H9 (cell line): ENCODE measurements around the gene GYG2. TPM values are rescaled to one million over a fixed set of nuclear protein-coding genes. Genes with fewer than 3 reads are reported as not detected.

Experiments
- DNase-seq: peaks from one replicate; pipeline ENCODE4 v3.0.0-alpha.2; 2017
- H2AFZ ChIP-seq: one replicate; pipeline ENCODE4 v1.6.1; 2013; ENCODE audit warnings: mild to moderate bottlenecking, low read length, control low read depth, moderate library complexity
- H2AK5ac ChIP-seq: 2 replicates; pipeline ENCODE4 v1.6.1; 2013; ENCODE audit warnings: low read length, control low read depth, mixed read lengths; ENCODE audit not compliant: insufficient read length
- H2BK120ac ChIP-seq: one replicate; pipeline ENCODE4 v1.6.1; 2013; ENCODE audit warnings: low read depth, mild to moderate bottlenecking, low read length, control low read depth, inconsistent platforms; ENCODE audit not compliant: poor library complexity, severe bottlenecking
- H2BK12ac ChIP-seq: 2 replicates; pipeline ENCODE4 v1.6.1; 2013; ENCODE audit warnings: low read length, control low read depth, mixed read lengths, low read depth; ENCODE audit not compliant: insufficient read length
- H2BK15ac ChIP-seq: 2 replicates; pipeline ENCODE4 v1.6.1; 2013; ENCODE audit warnings: low read depth, low read length, control low read depth
- H2BK20ac ChIP-seq: one replicate; pipeline ENCODE4 v1.6.1; 2013; ENCODE audit warnings: low read depth, mild to moderate bottlenecking, low read length, control low read depth, inconsistent platforms; ENCODE audit not compliant: poor library complexity, severe bottlenecking
- H2BK5ac ChIP-seq: 2 replicates; pipeline ENCODE4 v1.6.1; 2013; ENCODE audit warnings: low read length, control low read depth, mixed read lengths; ENCODE audit not compliant: insufficient read length
- H3K14ac ChIP-seq: 2 replicates; pipeline ENCODE4 v1.6.1; 2013; ENCODE audit warnings: low read length, control low read depth; ENCODE audit not compliant: insufficient read depth
- H3K18ac ChIP-seq: 2 replicates; pipeline ENCODE4 v1.6.1; 2013; ENCODE audit warnings: low read depth, mild to moderate bottlenecking, mixed read lengths, low read length, control low read depth; ENCODE audit not compliant: insufficient read length
- H3K23ac ChIP-seq: 2 replicates; pipeline ENCODE4 v1.6.1; 2013; ENCODE audit warnings: low read length, control low read depth, mixed read lengths, low read depth; ENCODE audit not compliant: insufficient read length
- H3K23me2 ChIP-seq: 2 replicates; pipeline ENCODE4 v1.6.1; 2013; ENCODE audit warnings: low read depth, mild to moderate bottlenecking, mixed read lengths, low read length, control low read depth; ENCODE audit not compliant: insufficient read length, poor library complexity, severe bottlenecking
- H3K27ac ChIP-seq: 2 replicates; pipeline ENCODE4 v1.5.1; 2013; ENCODE audit warnings: low read length, control low read depth, mixed read lengths, low read depth; ENCODE audit not compliant: insufficient read length
- H3K27me3 ChIP-seq: 2 replicates; pipeline ENCODE4 v1.6.1; 2013; ENCODE audit warnings: low read length, control low read depth, inconsistent platforms; ENCODE audit not compliant: insufficient read depth
- H3K4ac ChIP-seq: 2 replicates; pipeline ENCODE4 v1.6.1; 2013; ENCODE audit warnings: low read depth, mild to moderate bottlenecking, control low read depth, inconsistent platforms, low read length, moderate library complexity
- H3K4me1 ChIP-seq: 2 replicates; pipeline ENCODE4 v1.6.1; 2013; ENCODE audit warnings: low read length, control low read depth, inconsistent platforms; ENCODE audit not compliant: insufficient read depth
- H3K4me2 ChIP-seq: 2 replicates; pipeline ENCODE4 v1.6.1; 2013; ENCODE audit warnings: low read length, control low read depth, mixed read lengths; ENCODE audit not compliant: insufficient read length, insufficient read depth
- H3K56ac ChIP-seq: 2 replicates; pipeline ENCODE4 v1.6.1; 2013; ENCODE audit warnings: low read depth, mild to moderate bottlenecking, mixed read lengths, low read length, control low read depth; ENCODE audit not compliant: insufficient read length
- H3K79me1 ChIP-seq: 2 replicates; pipeline ENCODE4 v1.6.1; 2013; ENCODE audit warnings: low read depth, mild to moderate bottlenecking, moderate library complexity, low read length, control low read depth, inconsistent platforms; ENCODE audit not compliant: insufficient read depth, poor library complexity, severe bottlenecking
- H3K79me2 ChIP-seq: 2 replicates; pipeline ENCODE4 v1.6.1; 2013; ENCODE audit warnings: low read length, control low read depth, inconsistent platforms; ENCODE audit not compliant: insufficient read depth
- H3K9ac ChIP-seq: 2 replicates; pipeline ENCODE4 v1.6.1; 2013; ENCODE audit warnings: low read length, control low read depth, mixed read lengths; ENCODE audit not compliant: insufficient read length; ENCODE audit errors: extremely low read depth
- H3K9me3 ChIP-seq: one replicate; pipeline ENCODE4 v1.6.1; 2013; ENCODE audit warnings: low read depth, low read length, inconsistent platforms; ENCODE audit not compliant: control insufficient read depth
- H3T11ph ChIP-seq: one replicate; pipeline ENCODE4 v1.6.1; 2013; ENCODE audit warnings: mild to moderate bottlenecking, low read length, control low read depth, inconsistent platforms
- H4K20me1 ChIP-seq: one replicate; pipeline ENCODE4 v1.6.1; 2013; ENCODE audit not compliant: control insufficient read depth, insufficient read length, insufficient read depth
- H4K5ac ChIP-seq: 2 replicates; pipeline ENCODE4 v1.6.1; 2013; ENCODE audit warnings: low read depth, mild to moderate bottlenecking, mixed read lengths, low read length, control low read depth; ENCODE audit not compliant: insufficient read length
- H4K8ac ChIP-seq: replicated peaks from 2 replicates; pipeline ENCODE4 v1.6.1; 2013; ENCODE audit warnings: low read length, control low read depth, mixed read lengths, low read depth; ENCODE audit not compliant: insufficient read length
- H4K91ac ChIP-seq: 2 replicates; pipeline ENCODE4 v1.6.1; 2013; ENCODE audit warnings: low read depth, mild to moderate bottlenecking, moderate library complexity, mixed read lengths, low read length, control low read depth; ENCODE audit not compliant: insufficient read length
- H3K27ac Mint-ChIP-seq, 3 experiments: 2 replicates in 2 of 3; 3 replicates in 1 of 3; pipeline ENCODE4 v1.8.0; 2020 to 2021; ENCODE audit warnings: mixed read lengths in 3 of 3, mild to moderate bottlenecking in 1 of 3, moderate library complexity in 1 of 3
- H3K27me3 Mint-ChIP-seq: 2 replicates; pipeline ENCODE4 v1.8.0; 2021; ENCODE audit warnings: low read depth, mild to moderate bottlenecking, moderate library complexity, mixed read lengths
- H3K36me3 Mint-ChIP-seq, 3 experiments: 2 replicates in 2 of 3; 3 replicates in 1 of 3; pipeline ENCODE4 v1.8.0; 2020 to 2021; ENCODE audit warnings: low read depth in 3 of 3, mixed read lengths in 3 of 3; ENCODE audit not compliant: insufficient read depth in 1 of 3
- H3K4me1 Mint-ChIP-seq, 2 experiments: 2 replicates each; pipeline ENCODE4 v1.8.0; 2020; ENCODE audit warnings: mixed read lengths in 2 of 2
- H3K4me3 Mint-ChIP-seq, 2 experiments: 2 replicates in 1 of 2; 3 replicates in 1 of 2; pipeline ENCODE4 v1.8.0; 2020 to 2021; ENCODE audit warnings: mild to moderate bottlenecking in 2 of 2, mixed read lengths in 2 of 2, moderate library complexity in 1 of 2
- H3K9me3 Mint-ChIP-seq, 2 experiments: 2 replicates in 1 of 2; 3 replicates in 1 of 2; pipeline ENCODE4 v1.8.0; 2020; ENCODE audit warnings: mild to moderate bottlenecking in 2 of 2, mixed read lengths in 2 of 2, moderate library complexity in 1 of 2
- WGBS: extraction: QIAGEN DNeasy Blood & Tissue Kit; methylation state at CpG from one replicate; pipeline ENCODE4 v1.1.7; 2013; ENCODE audit warnings: missing lambda C conversion rate, low lambda C conversion rate, mixed read lengths; ENCODE audit not compliant: insufficient read length; ENCODE audit errors: extremely low coverage; 5-methylcytosine and 5-hydroxymethylcytosine counted together
- total RNA-seq: library from RNA; stranded (reverse); gene quantifications from 2 replicates; pipeline ENCODE4 v1.2.1, GENCODE V29; 2021
- TF ChIP-seq, protein P1 (sequence below): fragments of 200-600 bp; sonication (generic); conservative IDR thresholded peaks from 3 replicates; pipeline ENCODE4 v1.8.0; 2021; ENCODE audit warnings: antibody characterized with exemption, mild to moderate bottlenecking

The GYG2 gene
- total RNA-seq, 1 experiment from 2014 or later = 95.9 TPM

DNA sequence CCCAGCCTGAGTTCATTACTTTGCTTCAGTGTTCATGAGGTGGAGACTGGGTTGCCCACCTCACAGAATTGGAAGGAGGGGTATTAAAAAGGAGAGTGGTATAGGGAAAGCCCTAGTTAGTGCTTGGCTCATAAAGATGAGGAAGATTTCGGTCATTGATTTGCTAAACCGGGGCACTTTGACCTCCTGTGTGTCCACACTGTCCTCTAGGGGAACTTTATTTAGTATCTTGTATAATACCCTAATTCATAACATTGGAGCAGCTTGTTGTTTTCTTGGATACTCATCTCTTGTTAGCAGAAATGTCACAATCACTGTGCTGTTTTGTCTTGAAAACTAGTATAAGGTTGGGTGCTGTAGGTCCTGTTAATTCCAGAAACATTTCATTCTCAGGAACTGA, 49.8 kb downstream of the GYG2 start:
- Histone ChIP-seq H2AK5ac (no peak overlapping the region), H4K91ac (no peak overlapping the region), H3K4me1 (no peaks in the 10 kb centered on the region), H3K4ac (no peak overlapping the region), H2BK12ac (no peak overlapping the region), H3K4me2 (no peak overlapping the region), H4K5ac (no peak overlapping the region), H3K23me2 (no peaks in the 10 kb centered on the region), H3K14ac (no peak overlapping the region), H3K9me3 (no peaks in the 10 kb centered on the region), H4K8ac (no peak overlapping the region), H4K20me1 (no peaks in the 10 kb centered on the region), H3K79me1 (no peaks in the 10 kb centered on the region), H2BK15ac (no peak overlapping the region), H3K23ac (no peak overlapping the region), H3K9ac (no peak overlapping the region), H3T11ph (no peak overlapping the region), H3K18ac (no peak overlapping the region), H2BK5ac (no peak overlapping the region), H2BK20ac (no peak overlapping the region), H3K56ac (no peak overlapping the region), H3K27me3 (no peaks in the 10 kb centered on the region), H3K79me2 (no peaks in the 10 kb centered on the region), H2AFZ (no peak overlapping the region), H3K27ac (no peak overlapping the region), H2BK120ac (no peak overlapping the region)
- no peak for DNase-seq
- peaks cover 37 to 67% (median 57%) of the 10 kb centered on the region in 3 experiments for H3K36me3 Mint-ChIP-seq
- H3K27me3 Mint-ChIP-seq = no peaks in the 10 kb centered on the region
- WGBS = no CpG with 5 or more reads among the region's 2 CpGs
- peaks cover 2 to 4% of the 10 kb centered on the region in 2 experiments; a peak in 2 of 4 replicates for H3K4me1 Mint-ChIP-seq
- TF ChIP-seq, protein P1, sequence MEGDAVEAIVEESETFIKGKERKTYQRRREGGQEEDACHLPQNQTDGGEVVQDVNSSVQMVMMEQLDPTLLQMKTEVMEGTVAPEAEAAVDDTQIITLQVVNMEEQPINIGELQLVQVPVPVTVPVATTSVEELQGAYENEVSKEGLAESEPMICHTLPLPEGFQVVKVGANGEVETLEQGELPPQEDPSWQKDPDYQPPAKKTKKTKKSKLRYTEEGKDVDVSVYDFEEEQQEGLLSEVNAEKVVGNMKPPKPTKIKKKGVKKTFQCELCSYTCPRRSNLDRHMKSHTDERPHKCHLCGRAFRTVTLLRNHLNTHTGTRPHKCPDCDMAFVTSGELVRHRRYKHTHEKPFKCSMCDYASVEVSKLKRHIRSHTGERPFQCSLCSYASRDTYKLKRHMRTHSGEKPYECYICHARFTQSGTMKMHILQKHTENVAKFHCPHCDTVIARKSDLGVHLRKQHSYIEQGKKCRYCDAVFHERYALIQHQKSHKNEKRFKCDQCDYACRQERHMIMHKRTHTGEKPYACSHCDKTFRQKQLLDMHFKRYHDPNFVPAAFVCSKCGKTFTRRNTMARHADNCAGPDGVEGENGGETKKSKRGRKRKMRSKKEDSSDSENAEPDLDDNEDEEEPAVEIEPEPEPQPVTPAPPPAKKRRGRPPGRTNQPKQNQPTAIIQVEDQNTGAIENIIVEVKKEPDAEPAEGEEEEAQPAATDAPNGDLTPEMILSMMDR = no peak
- H3K27ac Mint-ChIP-seq = no peak overlapping the region; a peak in 1 of 7 replicates
- peaks cover 4 to 10% of the 10 kb centered on the region in 2 experiments; a peak in 2 of 5 replicates for H3K9me3 Mint-ChIP-seq
- no peak overlapping the region for H3K4me3 Mint-ChIP-seq
